ENCODE results near the gene EXOC3L2. TPM values are rescaled to one million over a fixed set of nuclear protein-coding genes. Genes with fewer than 3 reads are reported as not detected.

EXOC3L2 gene
- total and polyA plus RNA-seq, 2 donors from 2014 or later = 15.4 to 19.0 TPM

GRCh38 chr19:45245826-45246225 lies 619 bp upstream of the EXOC3L2 start:
- intact Hi-C loops (cut with DNase I) = no loop called here
- TF ChIP-seq, protein P1, sequence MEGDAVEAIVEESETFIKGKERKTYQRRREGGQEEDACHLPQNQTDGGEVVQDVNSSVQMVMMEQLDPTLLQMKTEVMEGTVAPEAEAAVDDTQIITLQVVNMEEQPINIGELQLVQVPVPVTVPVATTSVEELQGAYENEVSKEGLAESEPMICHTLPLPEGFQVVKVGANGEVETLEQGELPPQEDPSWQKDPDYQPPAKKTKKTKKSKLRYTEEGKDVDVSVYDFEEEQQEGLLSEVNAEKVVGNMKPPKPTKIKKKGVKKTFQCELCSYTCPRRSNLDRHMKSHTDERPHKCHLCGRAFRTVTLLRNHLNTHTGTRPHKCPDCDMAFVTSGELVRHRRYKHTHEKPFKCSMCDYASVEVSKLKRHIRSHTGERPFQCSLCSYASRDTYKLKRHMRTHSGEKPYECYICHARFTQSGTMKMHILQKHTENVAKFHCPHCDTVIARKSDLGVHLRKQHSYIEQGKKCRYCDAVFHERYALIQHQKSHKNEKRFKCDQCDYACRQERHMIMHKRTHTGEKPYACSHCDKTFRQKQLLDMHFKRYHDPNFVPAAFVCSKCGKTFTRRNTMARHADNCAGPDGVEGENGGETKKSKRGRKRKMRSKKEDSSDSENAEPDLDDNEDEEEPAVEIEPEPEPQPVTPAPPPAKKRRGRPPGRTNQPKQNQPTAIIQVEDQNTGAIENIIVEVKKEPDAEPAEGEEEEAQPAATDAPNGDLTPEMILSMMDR (IDR thresholded peaks at IDR 0.05; ENCODE audit: borderline replicate concordance, extremely low read depth, insufficient read depth) = no peak
- no peaks in the 10 kb centered on the region for H3K27me3 ChIP-seq (ENCODE audit: control insufficient read depth, insufficient read depth, low read length)

GRCh38 chr19:45244133-45244794 lies 943 bp downstream of the EXOC3L2 start:
- peaks cover 0 to 4% (median 0%) of the 10 kb centered on the region in 3 donors for H3K4me1 ChIP-seq (ENCODE audit: control insufficient read depth in 2 of 3, insufficient read depth in 2 of 3, low read depth in 1 of 3, low read length in 3 of 3)
- FAIRE-seq (no peak), DNase-seq (no peak)
- TF ChIP-seq, protein P1 (IDR thresholded peaks at IDR 0.05; ENCODE audit: borderline replicate concordance, extremely low read depth, insufficient read depth) = no peak
- peak overlapping the region; percentile 36 to 78 (median 68) for H3K4me3 ChIP-seq (ENCODE audit: low read length in 3 of 3)
- intact Hi-C loops (cut with DNase I) = no loop called here
- peak overlapping the region in 1 of 3 donors; percentile 67 for H3K9ac ChIP-seq (ENCODE audit: low read length in 3 of 3)
- H3K27ac ChIP-seq (ENCODE audit: low read depth in 2 of 2, low read length in 2 of 2) = peak overlapping the region in 1 of 2 donors; percentile 23
- no peaks in the 10 kb centered on the region for H3K27me3 ChIP-seq (ENCODE audit: control insufficient read depth, insufficient read depth, low read length)
- no peaks in the 10 kb centered on the region for H3K9me3 ChIP-seq (ENCODE audit: control insufficient read depth in 2 of 3, insufficient read depth in 1 of 3, low read length in 3 of 3)
- H3K36me3 ChIP-seq (ENCODE audit: control insufficient read depth in 2 of 3, insufficient read depth in 3 of 3, low read length in 3 of 3) = no peaks in the 10 kb centered on the region

More at GRCh38 chr19:45245826-45246225, 619 bp upstream of the EXOC3L2 start:
- Histone ChIP-seq H3K27ac (ENCODE audit: low read depth in 2 of 2, low read length in 2 of 2) (peak overlapping the region in 1 of 2 donors; percentile 63), H3K4me3 (ENCODE audit: low read length in 3 of 3) (peak overlapping the region in 1 of 3 donors; percentile 68), H3K4me1 (ENCODE audit: control insufficient read depth in 2 of 3, insufficient read depth in 2 of 3, low read depth in 1 of 3, low read length in 3 of 3) (peaks cover 0 to 11% (median 5%) of the 10 kb centered on the region in 3 donors), H3K9ac (ENCODE audit: low read length in 3 of 3) (no peak overlapping the region), H3K36me3 (ENCODE audit: control insufficient read depth in 2 of 3, insufficient read depth in 3 of 3, low read length in 3 of 3) (no peaks in the 10 kb centered on the region), H3K9me3 (ENCODE audit: control insufficient read depth in 2 of 3, insufficient read depth in 1 of 3, low read length in 3 of 3) (no peaks in the 10 kb centered on the region)
- FAIRE-seq (no peak), DNase-seq (no peak)

DNA sequence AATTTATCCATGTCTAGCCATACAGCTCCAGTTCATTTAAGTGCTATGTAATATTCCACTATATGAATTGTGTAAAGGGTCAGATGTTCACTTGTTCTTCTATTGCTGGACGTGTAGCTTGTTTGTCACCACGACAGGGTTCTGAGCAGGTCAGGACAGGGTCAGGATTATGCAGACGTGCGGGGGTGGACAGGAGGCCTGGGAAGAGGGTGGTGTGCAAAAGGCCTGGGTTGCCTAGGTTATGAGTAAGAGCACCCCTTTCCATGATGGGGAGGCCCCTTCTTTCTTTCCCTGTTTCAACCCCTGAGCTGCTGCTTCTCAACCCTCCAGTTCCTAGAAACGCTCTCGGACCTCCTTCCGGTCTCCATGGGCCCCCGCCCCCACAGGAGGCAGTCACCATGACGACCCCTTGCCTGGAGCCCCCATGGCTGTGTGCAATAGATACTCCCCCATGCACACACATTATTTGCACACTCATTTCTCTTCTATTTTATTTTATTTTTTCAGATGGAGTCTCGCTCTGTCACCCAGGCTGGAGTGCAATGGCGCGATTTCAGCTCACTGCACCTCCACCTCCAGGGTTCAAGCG lies 2.0 kb downstream of the EXOC3L2 start:
- H3K9ac ChIP-seq (ENCODE audit: low read length in 3 of 3) = no peak overlapping the region
- no peaks in the 10 kb centered on the region for H3K9me3 ChIP-seq (ENCODE audit: control insufficient read depth in 2 of 3, insufficient read depth in 1 of 3, low read length in 3 of 3)

More for the DNA sequence above, 2.0 kb downstream of the EXOC3L2 start:
- no peak for FAIRE-seq
- intact Hi-C loops (cut with DNase I) = no loop called here
- peak overlapping the region in 2 of 3 donors; percentile 19 to 68 for H3K4me3 ChIP-seq (ENCODE audit: low read length in 3 of 3)
- TF ChIP-seq, protein P1 (IDR thresholded peaks at IDR 0.05; ENCODE audit: borderline replicate concordance, extremely low read depth, insufficient read depth) = no peak
- DNase-seq = no peak
- H3K27ac ChIP-seq (ENCODE audit: low read depth in 2 of 2, low read length in 2 of 2) = no peak overlapping the region
- H3K4me1 ChIP-seq (ENCODE audit: control insufficient read depth in 2 of 3, insufficient read depth in 2 of 3, low read depth in 1 of 3, low read length in 3 of 3) = peaks cover 0 to 4% (median 0%) of the 10 kb centered on the region in 3 donors
- no peaks in the 10 kb centered on the region for H3K27me3 ChIP-seq (ENCODE audit: control insufficient read depth, insufficient read depth, low read length)
- no peaks in the 10 kb centered on the region for H3K36me3 ChIP-seq (ENCODE audit: control insufficient read depth in 2 of 3, insufficient read depth in 3 of 3, low read length in 3 of 3)
